NCI-H1930 (cell line): Measurements from ENCODE around the gene DNAJC13.
A peak's percentile ranks its signal among the peaks of the same experiment; 100 is the strongest.
"Not testable (repeated sequence)": the region's sequence is repeated elsewhere in the genome, so short reads cannot be mapped to it uniquely, and the experiment has no call there.

Experiments
- DNase-seq, 2 experiments: peaks; one replicate each; lab custom pipeline; 2025; lab: John Stamatoyannopoulos, UW

The DNAJC13 gene

GRCh38 chr3:132416807-132417694 lies at the start of gene DNAJC13:
TSS of gene DNAJC13 (plus strand) at chr3:132417502. CDS start at chr3:132434551, 17,049 bp downstream.
- peak; percentile 83 to 89 for DNase-seq

- DNase-seq: no peak
Measured at GRCh38 chr3:132368515-132368914, 48.8 kb upstream of the DNAJC13 start.

- DNase-seq: no peak
Measured at GRCh38 chr3:132368962-132369361, 48.3 kb upstream of the DNAJC13 start.

- not testable (repeated sequence) for DNase-seq
Measured at GRCh38 chr3:132376945-132377354, 40.4 kb upstream of the DNAJC13 start.

- no peak for DNase-seq
Measured at GRCh38 chr3:132378048-132378762, 39.1 kb upstream of the DNAJC13 start.

- DNase-seq: peak in 1 of 2 experiments; percentile 5
Measured at GRCh38 chr3:132378846-132379245, 38.5 kb upstream of the DNAJC13 start.

GRCh38 chr3:132380920-132381319 lies 36.4 kb upstream of the DNAJC13 start:
- no peak for DNase-seq

- no peak for DNase-seq
Measured at GRCh38 chr3:132381348-132381944, 35.9 kb upstream of the DNAJC13 start.

GRCh38 chr3:132382267-132382666 lies 35.0 kb upstream of the DNAJC13 start:
- no peak for DNase-seq

GRCh38 chr3:132382688-132383194 lies 34.6 kb upstream of the DNAJC13 start:
- no peak for DNase-seq

- no peak for DNase-seq
Measured at GRCh38 chr3:132386259-132386658, 31.0 kb upstream of the DNAJC13 start.

GRCh38 chr3:132392675-132393074 lies 24.6 kb upstream of the DNAJC13 start:
- not testable (repeated sequence) for DNase-seq

GRCh38 chr3:132394320-132394719 lies 23.0 kb upstream of the DNAJC13 start:
- DNase-seq: no peak

GRCh38 chr3:132395126-132395525 lies 22.2 kb upstream of the DNAJC13 start:
- DNase-seq: no peak

- no peak for DNase-seq
Measured at GRCh38 chr3:132396255-132396654, 21.0 kb upstream of the DNAJC13 start.

GRCh38 chr3:132396776-132397175 lies 20.5 kb upstream of the DNAJC13 start:
- not testable (repeated sequence) for DNase-seq

- DNase-seq: peak in 1 of 2 experiments; percentile 15
Measured at GRCh38 chr3:132399054-132399929, 18.0 kb upstream of the DNAJC13 start.

- DNase-seq: no peak
Measured at GRCh38 chr3:132401255-132401654, 16.0 kb upstream of the DNAJC13 start.

- DNase-seq: no peak
Measured at GRCh38 chr3:132404276-132404675, 13.0 kb upstream of the DNAJC13 start.

- DNase-seq: peak in 1 of 2 experiments; percentile 15
Measured at GRCh38 chr3:132405188-132405587, 12.1 kb upstream of the DNAJC13 start.

- no peak for DNase-seq
Measured at GRCh38 chr3:132405609-132406299, 11.5 kb upstream of the DNAJC13 start.
